OCI-LY3 (cell line): ENCODE measurements around the gene MRC1.

Experiments
- H2AFZ ChIP-seq: fragments of 200-600, 300-600 bp; shearing (Covaris generic); 2 replicates; pipeline ENCODE4 v1.6.0; 2014; ENCODE audit warnings: antibody characterized with exemption, low read depth, low read length
- H3K27ac ChIP-seq: fragments of 200-600, 300-600 bp; sonication (generic); 2 replicates; pipeline ENCODE4 v1.5.1; 2014; ENCODE audit warnings: mild to moderate bottlenecking, low read length, moderate library complexity, mixed read lengths
- H3K27me3 ChIP-seq: fragments of 200-600, 300-600 bp; sonication (generic); 2 replicates; pipeline ENCODE4 v1.6.1; 2014; ENCODE audit warnings: low read depth, low read length, mixed read lengths
- H3K36me3 ChIP-seq: fragments of 200-600, 300-600 bp; sonication (generic); replicated peaks from 2 replicates; pipeline ENCODE3; 2014; ENCODE audit warnings: low read depth, low read length, mixed read lengths
- H3K4me1 ChIP-seq: fragments of 300-600, 200-600 bp; sonication (generic); 2 replicates; pipeline ENCODE4 v1.6.1; 2014; ENCODE audit warnings: low read length, mixed read lengths
- H3K4me2 ChIP-seq: fragments of 200-600, 300-600 bp; sonication (generic); 2 replicates; pipeline ENCODE4 v1.6.1; 2014; ENCODE audit warnings: low read length, mixed read lengths
- H3K4me3 ChIP-seq: fragments of 300-600, 200-600 bp; sonication (generic); 2 replicates; pipeline ENCODE4 v1.5.1; 2014; ENCODE audit warnings: antibody characterized with exemption, mild to moderate bottlenecking, low read length, moderate library complexity
- H3K79me2 ChIP-seq: fragments of 300-600, 200-600 bp; shearing (Covaris generic); 2 replicates; pipeline ENCODE4 v1.6.1; 2014; ENCODE audit warnings: mild to moderate bottlenecking, low read length, mixed read lengths
- H3K9ac ChIP-seq: fragments of 300-600, 200-600 bp; shearing (Covaris generic); 2 replicates; pipeline ENCODE4 v1.6.0; 2014; ENCODE audit warnings: mild to moderate bottlenecking, low read length, moderate library complexity
- H3K9me3 ChIP-seq: fragments of 200-600, 300-600 bp; shearing (Covaris generic); 2 replicates; pipeline ENCODE4 v1.6.1; 2014; ENCODE audit warnings: low read length, mixed read lengths; ENCODE audit not compliant: insufficient read depth
- H4K20me1 ChIP-seq: fragments of 200-600, 300-600 bp; sonication (generic); 2 replicates; pipeline ENCODE4 v1.6.1; 2016; ENCODE audit warnings: low read length, mixed read lengths; ENCODE audit not compliant: insufficient read depth
- CTCF ChIP-seq: fragments of 200-600, 300-600 bp; sonication (generic); IDR thresholded peaks from 2 replicates; pipeline ENCODE4 v1.5.1; 2014; ENCODE audit warnings: antibody characterized with exemption, low read length, low read depth
- EZH2phosphoT487 ChIP-seq: fragments of 200-600 bp; shearing (Covaris generic); IDR thresholded peaks from 2 replicates; pipeline ENCODE4 v1.6.1; 2018; ENCODE audit warnings: antibody characterized with exemption, mixed run types, low read depth

The MRC1 gene

GRCh38 chr10:17857040-17857439 lies 47.9 kb downstream of the MRC1 start:
- Histone ChIP-seq H4K20me1 (no peaks in the 10 kb centered on the region), H3K9ac (no peak overlapping the region), H2AFZ (no peak overlapping the region), H3K36me3 (no peaks in the 10 kb centered on the region), H3K27me3 (no peaks in the 10 kb centered on the region), H3K4me1 (peaks cover 28% of the 10 kb centered on the region), H3K9me3 (peaks cover 6% of the 10 kb centered on the region; the same call in 1 of the 2 replicates), H3K27ac (no peak overlapping the region), H3K4me3 (no peak overlapping the region), H3K79me2 (no peaks in the 10 kb centered on the region), H3K4me2 (no peak overlapping the region)
- TF ChIP-seq EZH2phosphoT487 (no peak), CTCF (no peak)

DNA sequence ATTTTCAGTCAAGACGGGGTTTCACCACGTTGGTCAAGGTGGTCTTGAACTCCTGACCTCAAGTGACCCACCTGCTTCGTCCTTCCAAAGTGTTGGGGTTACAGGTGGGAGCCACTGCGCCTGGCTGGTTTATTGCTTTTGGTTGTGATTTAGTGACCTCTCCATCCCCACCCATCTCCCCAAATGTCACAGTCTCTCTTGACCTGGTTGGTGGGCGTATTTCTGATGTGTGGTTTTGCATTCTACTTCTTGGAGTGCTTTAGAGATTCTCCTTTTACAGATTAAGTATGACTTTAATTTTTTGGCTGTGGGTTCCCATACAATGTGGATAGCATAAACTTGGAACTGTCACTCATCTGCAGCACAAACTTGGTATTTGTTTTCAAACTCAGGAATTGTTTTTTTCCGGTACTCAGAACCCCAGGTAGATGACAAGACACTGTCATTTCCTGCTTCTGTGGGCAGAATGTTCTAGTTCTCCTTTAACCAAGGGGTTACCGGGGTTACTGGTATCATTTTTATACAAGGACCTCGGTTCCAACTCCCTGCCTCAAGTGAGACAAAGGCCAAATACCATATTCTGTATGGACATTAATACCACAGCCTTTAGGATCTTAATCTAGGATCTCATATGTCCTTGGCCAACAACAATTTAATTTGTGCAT lies 50.5 kb downstream of the MRC1 start:
- H3K27me3 ChIP-seq, result no peaks in the 10 kb centered on the region
- no peak overlapping the region for H3K9ac ChIP-seq
- TF ChIP-seq EZH2phosphoT487, result no peak
- TF ChIP-seq CTCF, result no peak
- no peaks in the 10 kb centered on the region for H3K79me2 ChIP-seq
- no peaks in the 10 kb centered on the region for H3K36me3 ChIP-seq
- H4K20me1 ChIP-seq, result no peaks in the 10 kb centered on the region
- no peak overlapping the region for H2AFZ ChIP-seq
- H3K4me3 ChIP-seq, result no peak overlapping the region
- no peak overlapping the region for H3K27ac ChIP-seq
- H3K4me2 ChIP-seq, result 0 out of 2 replicates have a peak overlapping the region, but pooled peaks have one; percentile 3
- H3K4me1 ChIP-seq, result peaks cover 23% of the 10 kb centered on the region
- peaks cover 6% of the 10 kb centered on the region; the same call in 1 of the 2 replicates for H3K9me3 ChIP-seq

- H3K4me3 ChIP-seq, result no peak overlapping the region
- no peaks in the 10 kb centered on the region for H3K79me2 ChIP-seq
- H3K4me1 ChIP-seq, result peaks cover 22% of the 10 kb centered on the region
- no peaks in the 10 kb centered on the region for H3K27me3 ChIP-seq
- no peak overlapping the region for H3K9ac ChIP-seq
- H3K9me3 ChIP-seq, result peaks cover 6% of the 10 kb centered on the region; the same call in 1 of the 2 replicates
- TF ChIP-seq EZH2phosphoT487, result no peak
- no peak for TF ChIP-seq CTCF
- H4K20me1 ChIP-seq, result no peaks in the 10 kb centered on the region
- H3K4me2 ChIP-seq, result no peak overlapping the region
- H2AFZ ChIP-seq, result no peak overlapping the region
- no peaks in the 10 kb centered on the region for H3K36me3 ChIP-seq
- no peak overlapping the region for H3K27ac ChIP-seq
Measured at GRCh38 chr10:17861760-17862159, 52.6 kb downstream of the MRC1 start.

GRCh38 chr10:17865351-17865750 lies 56.2 kb downstream of the MRC1 start:
- peaks cover 12% of the 10 kb centered on the region for H3K9me3 ChIP-seq
- peaks cover 3% of the 10 kb centered on the region for H3K4me1 ChIP-seq
- no peak overlapping the region for H3K4me2 ChIP-seq
- H3K9ac ChIP-seq, result no peak overlapping the region
- no peak overlapping the region for H3K4me3 ChIP-seq
- peaks cover 13% of the 10 kb centered on the region for H3K36me3 ChIP-seq
- no peaks in the 10 kb centered on the region for H3K79me2 ChIP-seq
- H3K27me3 ChIP-seq, result no peaks in the 10 kb centered on the region
- no peak overlapping the region for H2AFZ ChIP-seq
- no peaks in the 10 kb centered on the region for H4K20me1 ChIP-seq
- no peak overlapping the region for H3K27ac ChIP-seq
- no peak for TF ChIP-seq CTCF
- TF ChIP-seq EZH2phosphoT487, result no peak
